Activated naive CD4-positive, alpha-beta T cell treated with anti-CD3 and anti-CD28 coated beads, Interleukin-2, amount 50 U/mL, for 72 hours (primary cell): Measurements from ENCODE around the gene DYNC1H1. TPM values are rescaled to one million over a fixed set of nuclear protein-coding genes. Genes with fewer than 3 reads are reported as not detected.
A peak's percentile ranks its signal among the peaks of the same experiment; 100 is the strongest.

Experiments used
- ATAC-seq, 2 donors: fragments of 150-1000 bp; cut with Tn5 transposase; 2 replicates each; pipeline ENCODE4 v1.10.0; 2021; ENCODE audit warnings: mild to moderate bottlenecking in 2 of 2, moderate library complexity in 2 of 2
- DNase-seq, 2 donors: peaks; one replicate each; pipeline ENCODE4 v3.0.0; 2021 to 2022; ENCODE audit warnings: low spot score in 2 of 2
- H3K27ac Mint-ChIP-seq, 2 donors: one replicate each; pipeline ENCODE4 v1.8.0; 2022; ENCODE audit warnings: mild to moderate bottlenecking in 2 of 2, mixed read lengths in 2 of 2
- H3K36me3 Mint-ChIP-seq, 2 donors: one replicate each; pipeline ENCODE4 v1.8.0; 2022; ENCODE audit warnings: mixed read lengths in 2 of 2
- H3K9me3 Mint-ChIP-seq, 2 donors: one replicate each; pipeline ENCODE4 v1.8.0; 2022; ENCODE audit warnings: mixed read lengths in 2 of 2
- total RNA-seq, 2 donors: library from RNA; stranded (reverse); gene quantifications; one replicate each; pipeline ENCODE4 v1.2.3, GENCODE V29; 2022

Gene DYNC1H1
- total RNA-seq, 2 donors from 2014 or later: 368 to 465 TPM

- Mint-ChIP-seq H3K36me3 (peaks cover 0 to under 1% of the 10 kb centered on the region in 2 donors), H3K27ac (peak overlapping the region; percentile 7 to 30), H3K9me3 (no peaks in the 10 kb centered on the region)
- DNase-seq (no peak), ATAC-seq (peak; percentile 71 to 84)
These were observed 131.0 kb downstream of the DYNC1H1 start for GRCh38 chr14:102095231-102095870.

GRCh38 chr14:102095871-102096568 lies 131.6 kb downstream of the DYNC1H1 start:
- peak overlapping the region in 1 of 2 donors; percentile 78 for H3K27ac Mint-ChIP-seq
- ATAC-seq (peak; percentile 7 to 30), DNase-seq (no peak)
- H3K9me3 Mint-ChIP-seq: no peaks in the 10 kb centered on the region
- H3K36me3 Mint-ChIP-seq: no peaks in the 10 kb centered on the region

- Mint-ChIP-seq H3K27ac (peak overlapping the region in 1 of 2 donors; percentile 78), H3K36me3 (no peaks in the 10 kb centered on the region), H3K9me3 (no peaks in the 10 kb centered on the region)
- DNase-seq (peak; percentile 66 to 75), ATAC-seq (peak; percentile 62 to 79)
These were observed 132.3 kb downstream of the DYNC1H1 start for GRCh38 chr14:102096569-102097188.

GRCh38 chr14:102097441-102098135 lies 133.2 kb downstream of the DYNC1H1 start:
- DNase-seq (no peak), ATAC-seq (no peak)
- H3K27ac Mint-ChIP-seq: no peak overlapping the region
- no peaks in the 10 kb centered on the region for H3K36me3 Mint-ChIP-seq
- no peaks in the 10 kb centered on the region for H3K9me3 Mint-ChIP-seq

GRCh38 chr14:102103062-102103695 lies 138.8 kb downstream of the DYNC1H1 start:
- H3K27ac Mint-ChIP-seq: no peak overlapping the region
- no peak for ATAC-seq
- DNase-seq: no peak
- H3K36me3 Mint-ChIP-seq: no peaks in the 10 kb centered on the region
- H3K9me3 Mint-ChIP-seq: no peaks in the 10 kb centered on the region

GRCh38 chr14:102105369-102105768 lies 141.0 kb downstream of the DYNC1H1 start:
- ATAC-seq (no peak), DNase-seq (no peak)
- H3K27ac Mint-ChIP-seq: no peak overlapping the region
- H3K36me3 Mint-ChIP-seq: peaks cover 11 to 12% of the 10 kb centered on the region in 2 donors
- H3K9me3 Mint-ChIP-seq: peaks cover 5 to 6% of the 10 kb centered on the region in 2 donors

Other genes starting within 250 kb of the DYNC1H1 start
- 100 to 1,000 TPM; 282 to 355 TPM for gene PPP2R5C, start 202.9 kb upstream of the DYNC1H1 start, total RNA-seq
- 1,000 to 10,000 TPM in 1 of 2 donors, 100 to 1,000 TPM in 1; 992 to 1,009 TPM for gene HSP90AA1, start 122.5 kb downstream of the DYNC1H1 start, total RNA-seq
- 10 to 100 TPM; 30.1 to 34.2 TPM for gene WDR20, start 175.3 kb downstream of the DYNC1H1 start, total RNA-seq